Liver (tissue), 3 donors: Measurements from ENCODE around the gene IL17RE.

ENCODE experiments used
- GABPA ChIP-seq, 2 donors: IDR thresholded peaks in 1 of 2; conservative IDR thresholded peaks in 1 of 2; 2 replicates each; pipeline ENCODE4 v1.6.1; 2016; ENCODE audit warnings: antibody characterized with exemption in 2 of 2, mild to moderate bottlenecking in 1 of 2, moderate library complexity in 1 of 2
- RAD21 ChIP-seq, 2 donors: IDR thresholded peaks; 2 replicates each; pipeline ENCODE4 v1.6.1; 2016; ENCODE audit warnings: antibody characterized with exemption in 2 of 2, mild to moderate bottlenecking in 2 of 2
- RXRA ChIP-seq, 2 donors: IDR thresholded peaks; 2 replicates each; pipeline ENCODE4 v1.6.1; 2017 to 2018; ENCODE audit warnings: antibody characterized with exemption in 2 of 2, mild to moderate bottlenecking in 1 of 2
- TF ChIP-seq, protein P1 (sequence below): fragments of 150-350 bp; IDR thresholded peaks from 2 replicates; pipeline ENCODE4 v1.5.1; 2017; ENCODE audit warnings: improper control_type of control experiment, low read depth, low read length; ENCODE audit not compliant: missing input control
- TF ChIP-seq, protein P2 (sequence below): IDR thresholded peaks from 2 replicates; pipeline ENCODE4 v1.6.1; 2016; ENCODE audit warnings: antibody characterized with exemption, mild to moderate bottlenecking
- donor health status: healthy.
- donor health status: healthy.

DNA sequence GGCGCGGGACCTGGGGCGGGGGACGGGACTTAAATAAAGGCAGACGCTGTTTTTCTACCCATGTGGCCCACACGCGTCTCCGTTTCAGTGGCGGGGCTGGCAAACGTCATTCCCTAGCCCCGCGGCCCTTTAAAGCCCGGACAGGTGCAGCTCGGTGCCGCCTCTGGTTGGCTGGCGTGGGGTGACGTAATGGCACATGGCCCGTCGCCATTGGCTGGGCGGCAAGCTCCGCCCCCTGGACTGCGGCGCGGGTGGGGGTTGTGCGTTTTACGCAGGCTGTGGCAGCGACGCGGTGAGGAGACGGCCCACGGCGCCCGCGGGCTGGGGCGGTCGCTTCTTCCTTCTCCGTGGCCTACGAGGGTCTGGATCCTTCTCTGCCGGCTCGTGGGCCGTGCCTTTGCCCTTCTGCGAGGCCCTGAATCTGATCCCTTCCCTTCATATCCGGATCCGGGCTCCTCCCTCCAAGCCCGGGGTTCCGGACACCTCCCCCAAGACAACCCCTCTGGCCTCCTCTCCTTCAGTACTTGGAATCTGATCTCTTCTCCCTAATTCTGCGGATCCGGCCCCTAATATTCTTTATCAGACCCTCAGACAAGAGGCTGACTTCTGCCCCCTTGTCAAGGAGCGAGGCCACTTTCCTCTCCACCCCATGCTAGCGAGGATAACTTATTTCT, 31.1 kb downstream of the IL17RE start, which contains the start of gene CRELD1:
- TF ChIP-seq, protein P1, sequence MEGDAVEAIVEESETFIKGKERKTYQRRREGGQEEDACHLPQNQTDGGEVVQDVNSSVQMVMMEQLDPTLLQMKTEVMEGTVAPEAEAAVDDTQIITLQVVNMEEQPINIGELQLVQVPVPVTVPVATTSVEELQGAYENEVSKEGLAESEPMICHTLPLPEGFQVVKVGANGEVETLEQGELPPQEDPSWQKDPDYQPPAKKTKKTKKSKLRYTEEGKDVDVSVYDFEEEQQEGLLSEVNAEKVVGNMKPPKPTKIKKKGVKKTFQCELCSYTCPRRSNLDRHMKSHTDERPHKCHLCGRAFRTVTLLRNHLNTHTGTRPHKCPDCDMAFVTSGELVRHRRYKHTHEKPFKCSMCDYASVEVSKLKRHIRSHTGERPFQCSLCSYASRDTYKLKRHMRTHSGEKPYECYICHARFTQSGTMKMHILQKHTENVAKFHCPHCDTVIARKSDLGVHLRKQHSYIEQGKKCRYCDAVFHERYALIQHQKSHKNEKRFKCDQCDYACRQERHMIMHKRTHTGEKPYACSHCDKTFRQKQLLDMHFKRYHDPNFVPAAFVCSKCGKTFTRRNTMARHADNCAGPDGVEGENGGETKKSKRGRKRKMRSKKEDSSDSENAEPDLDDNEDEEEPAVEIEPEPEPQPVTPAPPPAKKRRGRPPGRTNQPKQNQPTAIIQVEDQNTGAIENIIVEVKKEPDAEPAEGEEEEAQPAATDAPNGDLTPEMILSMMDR = no peak
- TF ChIP-seq RXRA (IDR thresholded peaks at IDR 0.05) = no peak
- TF ChIP-seq, protein P2, sequence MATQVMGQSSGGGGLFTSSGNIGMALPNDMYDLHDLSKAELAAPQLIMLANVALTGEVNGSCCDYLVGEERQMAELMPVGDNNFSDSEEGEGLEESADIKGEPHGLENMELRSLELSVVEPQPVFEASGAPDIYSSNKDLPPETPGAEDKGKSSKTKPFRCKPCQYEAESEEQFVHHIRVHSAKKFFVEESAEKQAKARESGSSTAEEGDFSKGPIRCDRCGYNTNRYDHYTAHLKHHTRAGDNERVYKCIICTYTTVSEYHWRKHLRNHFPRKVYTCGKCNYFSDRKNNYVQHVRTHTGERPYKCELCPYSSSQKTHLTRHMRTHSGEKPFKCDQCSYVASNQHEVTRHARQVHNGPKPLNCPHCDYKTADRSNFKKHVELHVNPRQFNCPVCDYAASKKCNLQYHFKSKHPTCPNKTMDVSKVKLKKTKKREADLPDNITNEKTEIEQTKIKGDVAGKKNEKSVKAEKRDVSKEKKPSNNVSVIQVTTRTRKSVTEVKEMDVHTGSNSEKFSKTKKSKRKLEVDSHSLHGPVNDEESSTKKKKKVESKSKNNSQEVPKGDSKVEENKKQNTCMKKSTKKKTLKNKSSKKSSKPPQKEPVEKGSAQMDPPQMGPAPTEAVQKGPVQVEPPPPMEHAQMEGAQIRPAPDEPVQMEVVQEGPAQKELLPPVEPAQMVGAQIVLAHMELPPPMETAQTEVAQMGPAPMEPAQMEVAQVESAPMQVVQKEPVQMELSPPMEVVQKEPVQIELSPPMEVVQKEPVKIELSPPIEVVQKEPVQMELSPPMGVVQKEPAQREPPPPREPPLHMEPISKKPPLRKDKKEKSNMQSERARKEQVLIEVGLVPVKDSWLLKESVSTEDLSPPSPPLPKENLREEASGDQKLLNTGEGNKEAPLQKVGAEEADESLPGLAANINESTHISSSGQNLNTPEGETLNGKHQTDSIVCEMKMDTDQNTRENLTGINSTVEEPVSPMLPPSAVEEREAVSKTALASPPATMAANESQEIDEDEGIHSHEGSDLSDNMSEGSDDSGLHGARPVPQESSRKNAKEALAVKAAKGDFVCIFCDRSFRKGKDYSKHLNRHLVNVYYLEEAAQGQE = no peak
- TF ChIP-seq RAD21 (IDR thresholded peaks at IDR 0.05) = no peak
- peak; percentile 11 to 69 for TF ChIP-seq GABPA (IDR thresholded peaks at IDR 0.05 in 1 of 2, conservative IDR thresholded peaks at IDR 0.05 in 1 of 2)
